HG02759 (cell line): ENCODE data around the gene FOXN3.

Experiments
- ATAC-seq: cut with Tn5 transposase; IDR thresholded peaks from one replicate; pipeline ENCODE4 v1.9.1; 2021; ENCODE audit warnings: mild to moderate bottlenecking, moderate library complexity; ENCODE audit not compliant: unreplicated experiment

The FOXN3 gene

GRCh38 chr14:89435492-89435891 is 18.5 kb upstream of the FOXN3 start:
- ATAC-seq: no peak

GRCh38 chr14:89432226-89432625 is 15.2 kb upstream of the FOXN3 start:
- no peak for ATAC-seq

GRCh38 chr14:89430391-89431236 is 13.6 kb upstream of the FOXN3 start:
- ATAC-seq: peak; percentile 95

- no peak for ATAC-seq
Measured at GRCh38 chr14:89429199-89430181, 12.5 kb upstream of the FOXN3 start.

GRCh38 chr14:89428546-89429198 is 11.6 kb upstream of the FOXN3 start:
- no peak for ATAC-seq

GRCh38 chr14:89428173-89428523 is 11.1 kb upstream of the FOXN3 start:
- no peak for ATAC-seq

- ATAC-seq: no peak
Measured at GRCh38 chr14:89427426-89428172, 10.6 kb upstream of the FOXN3 start.

GRCh38 chr14:89425931-89426330 is 8.9 kb upstream of the FOXN3 start:
- no peak for ATAC-seq

GRCh38 chr14:89424241-89424640 is 7.2 kb upstream of the FOXN3 start:
- ATAC-seq: no peak

GRCh38 chr14:89422952-89423345 is 5.9 kb upstream of the FOXN3 start:
- no peak for ATAC-seq

GRCh38 chr14:89422181-89422951 is 5.3 kb upstream of the FOXN3 start:
- ATAC-seq: no peak

GRCh38 chr14:89420502-89420901 is 3.5 kb upstream of the FOXN3 start:
- no peak for ATAC-seq

GRCh38 chr14:89419973-89420482 is 3.0 kb upstream of the FOXN3 start:
- ATAC-seq: no peak

- no peak for ATAC-seq
Measured at GRCh38 chr14:89418976-89419375, 1.9 kb upstream of the FOXN3 start.

GRCh38 chr14:89418452-89418851 is 1.4 kb upstream of the FOXN3 start:
- ATAC-seq: no peak

GRCh38 chr14:89417465-89418225 is 612 bp upstream of the FOXN3 start:
- ATAC-seq: peak; percentile 42

GRCh38 chr14:89416002-89416995 is 734 bp downstream of the FOXN3 start:
- ATAC-seq: peak; percentile 82

- no peak for ATAC-seq
Measured at GRCh38 chr14:89415159-89415558, 1.9 kb downstream of the FOXN3 start.
